ENCODE data around the gene FAAH. TPM values are rescaled to one million over a fixed set of nuclear protein-coding genes. Genes with fewer than 3 reads are reported as not detected.
A peak's percentile ranks its signal among the peaks of the same experiment; 100 is the strongest.

FAAH gene
- total RNA-seq, 4 donors from 2014 or later = 107 to 230 (median 152) TPM

DNA sequence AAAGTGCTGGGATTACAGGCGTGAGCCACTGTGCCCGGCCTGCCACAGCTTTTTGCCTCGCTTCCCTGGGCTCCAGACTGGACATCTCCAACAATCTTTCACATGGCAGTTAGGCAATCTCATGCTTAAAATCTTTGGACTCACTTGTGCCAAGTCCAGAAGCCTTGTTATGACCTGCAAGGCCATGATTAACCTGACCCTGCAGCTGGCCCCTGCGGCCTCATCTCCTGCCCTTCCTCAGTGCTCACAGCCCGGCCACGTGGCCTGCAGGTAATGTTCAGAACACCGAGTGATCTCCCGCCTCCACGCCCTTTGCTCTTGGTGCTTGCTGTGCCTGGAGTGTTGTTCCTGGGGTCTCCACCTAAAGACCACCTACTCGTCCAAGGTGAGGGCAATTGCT, 24.9 kb downstream of the FAAH start:
- DNase-seq = peak in 1 of 3 donors; percentile 46
- Histone ChIP-seq H3K4me1 (no peaks in the 10 kb centered on the region), H3K4me3 (no peak overlapping the region), H3K27ac (no peak overlapping the region), H3K9me3 (no peaks in the 10 kb centered on the region), H3K36me3 (peaks cover 0 to 4% (median 0%) of the 10 kb centered on the region in 3 donors), H3K27me3 (no peaks in the 10 kb centered on the region)
- TF ChIP-seq, protein P1, sequence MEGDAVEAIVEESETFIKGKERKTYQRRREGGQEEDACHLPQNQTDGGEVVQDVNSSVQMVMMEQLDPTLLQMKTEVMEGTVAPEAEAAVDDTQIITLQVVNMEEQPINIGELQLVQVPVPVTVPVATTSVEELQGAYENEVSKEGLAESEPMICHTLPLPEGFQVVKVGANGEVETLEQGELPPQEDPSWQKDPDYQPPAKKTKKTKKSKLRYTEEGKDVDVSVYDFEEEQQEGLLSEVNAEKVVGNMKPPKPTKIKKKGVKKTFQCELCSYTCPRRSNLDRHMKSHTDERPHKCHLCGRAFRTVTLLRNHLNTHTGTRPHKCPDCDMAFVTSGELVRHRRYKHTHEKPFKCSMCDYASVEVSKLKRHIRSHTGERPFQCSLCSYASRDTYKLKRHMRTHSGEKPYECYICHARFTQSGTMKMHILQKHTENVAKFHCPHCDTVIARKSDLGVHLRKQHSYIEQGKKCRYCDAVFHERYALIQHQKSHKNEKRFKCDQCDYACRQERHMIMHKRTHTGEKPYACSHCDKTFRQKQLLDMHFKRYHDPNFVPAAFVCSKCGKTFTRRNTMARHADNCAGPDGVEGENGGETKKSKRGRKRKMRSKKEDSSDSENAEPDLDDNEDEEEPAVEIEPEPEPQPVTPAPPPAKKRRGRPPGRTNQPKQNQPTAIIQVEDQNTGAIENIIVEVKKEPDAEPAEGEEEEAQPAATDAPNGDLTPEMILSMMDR (IDR thresholded peaks at IDR 0.05) = no peak
- TF ChIP-seq POLR2A (IDR thresholded peaks at IDR 0.05) = no peak

DNA sequence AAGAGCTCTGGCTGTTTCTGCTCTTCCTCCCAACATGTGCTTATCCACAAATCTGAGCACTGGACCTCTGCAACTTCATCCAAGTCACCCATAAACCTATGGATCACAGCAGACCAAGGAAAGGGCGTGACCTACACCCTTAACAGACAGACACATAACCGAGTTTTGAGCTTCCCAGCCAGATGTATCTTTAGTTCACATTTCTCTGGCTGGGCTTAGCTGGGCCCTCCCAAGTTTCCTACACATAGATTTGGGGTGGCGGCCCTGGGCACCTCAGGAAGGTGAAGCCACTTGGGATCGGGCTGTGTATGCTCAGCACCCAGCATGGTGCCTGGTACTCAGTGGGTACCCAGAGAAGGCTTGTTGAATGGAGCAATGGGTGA, 26.4 kb downstream of the FAAH start:
- DNase-seq = no peak
- Histone ChIP-seq H3K27me3 (no peaks in the 10 kb centered on the region), H3K9me3 (no peaks in the 10 kb centered on the region), H3K27ac (no peak overlapping the region), H3K4me3 (no peak overlapping the region), H3K36me3 (no peaks in the 10 kb centered on the region), H3K4me1 (no peaks in the 10 kb centered on the region)
- TF ChIP-seq POLR2A (IDR thresholded peaks at IDR 0.05) = no peak
- TF ChIP-seq, protein P1 (IDR thresholded peaks at IDR 0.05) = no peak

DNA sequence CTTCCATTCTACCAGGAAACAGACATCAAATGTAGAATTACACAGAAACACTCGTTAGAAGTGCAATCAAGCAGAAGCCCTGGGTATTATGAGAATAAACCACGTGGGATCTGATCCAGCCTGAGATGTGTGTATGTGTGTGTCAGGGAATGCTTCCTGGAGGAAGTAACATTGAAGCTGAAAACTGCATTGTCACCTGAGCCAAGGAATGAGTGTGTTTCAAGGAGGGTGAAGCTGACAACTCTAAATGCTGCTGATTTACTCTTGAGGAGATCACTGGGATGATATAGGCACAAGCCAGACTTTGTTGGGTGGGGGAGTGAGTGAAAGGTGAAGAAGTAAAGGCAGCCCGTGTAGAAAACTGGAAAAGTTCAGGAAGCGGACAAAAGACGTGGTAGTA, 27.6 kb downstream of the FAAH start:
- TF ChIP-seq, protein P1 (IDR thresholded peaks at IDR 0.05) = no peak
- TF ChIP-seq POLR2A (IDR thresholded peaks at IDR 0.05) = no peak
- Histone ChIP-seq H3K4me3 (no peak overlapping the region), H3K27ac (no peak overlapping the region), H3K27me3 (no peaks in the 10 kb centered on the region), H3K9me3 (no peaks in the 10 kb centered on the region), H3K36me3 (no peaks in the 10 kb centered on the region), H3K4me1 (no peaks in the 10 kb centered on the region)
- no peak for DNase-seq

DNA sequence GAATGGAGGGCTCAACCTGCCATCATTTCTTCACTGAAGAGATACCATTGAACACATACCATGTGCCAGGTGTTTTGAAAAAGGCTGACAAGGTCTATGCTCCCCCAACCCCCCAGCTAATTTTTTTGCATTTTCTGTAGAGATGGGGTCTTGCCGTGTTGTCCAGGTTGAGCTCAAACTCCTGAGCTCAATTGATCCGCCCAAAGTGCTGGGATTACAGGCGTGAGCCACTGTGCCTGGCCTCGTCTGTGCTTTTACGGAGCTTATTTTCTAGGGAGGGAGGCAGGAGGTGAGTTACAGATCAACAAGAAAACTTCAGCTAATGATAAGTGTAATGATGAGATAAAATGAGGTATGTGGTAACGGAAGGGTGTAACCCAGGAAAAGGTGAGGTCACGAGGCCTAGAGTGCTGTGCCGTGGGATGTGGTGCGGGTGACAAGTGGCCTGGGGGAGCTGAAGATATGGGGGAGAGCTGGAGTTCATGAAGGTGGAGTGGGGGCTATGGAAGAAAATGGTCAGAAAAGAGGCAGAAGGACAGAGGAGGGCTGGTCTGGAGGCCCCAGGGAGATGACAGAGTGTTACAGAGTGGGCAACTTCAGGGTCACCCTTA, 28.2 kb downstream of the FAAH start:
- no peak for DNase-seq
- Histone ChIP-seq H3K9me3 (no peaks in the 10 kb centered on the region), H3K27me3 (no peaks in the 10 kb centered on the region), H3K4me3 (no peak overlapping the region), H3K27ac (no peak overlapping the region), H3K36me3 (no peaks in the 10 kb centered on the region), H3K4me1 (no peaks in the 10 kb centered on the region)
- TF ChIP-seq, protein P1 (IDR thresholded peaks at IDR 0.05) = no peak
- no peak for TF ChIP-seq POLR2A (IDR thresholded peaks at IDR 0.05)

DNA sequence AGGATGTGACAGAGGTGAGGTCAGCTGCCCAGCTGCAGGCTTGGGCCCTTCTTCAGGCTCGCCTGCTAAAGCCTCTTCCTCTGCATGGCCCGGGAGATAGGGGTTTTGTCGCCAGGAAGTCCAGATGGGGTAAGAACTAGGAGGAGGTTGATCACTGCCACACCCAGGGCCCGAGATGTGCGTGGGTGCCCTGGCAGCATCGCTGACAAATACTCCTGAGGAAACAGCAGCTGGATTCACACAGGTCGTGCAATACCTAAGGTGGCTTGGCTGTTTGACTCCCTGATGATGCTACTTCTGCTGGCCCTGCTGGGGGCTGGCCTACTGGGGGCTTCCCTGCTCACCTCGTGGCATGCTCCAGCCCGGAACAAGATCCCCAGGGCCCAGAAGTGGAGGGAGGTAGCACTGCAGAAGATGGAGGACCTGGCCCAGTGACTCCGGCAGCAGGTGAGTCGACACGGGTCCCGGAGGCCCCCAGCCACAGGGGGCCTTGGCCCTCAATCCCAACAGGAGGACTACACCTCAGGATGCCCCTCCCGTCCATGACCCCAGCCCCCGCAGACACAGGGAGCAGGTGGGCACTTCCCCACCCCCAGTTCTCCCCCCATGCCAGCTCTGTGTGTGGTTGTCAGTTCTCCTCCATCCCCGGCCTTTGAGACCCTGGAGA, 29.6 kb downstream of the FAAH start:
- Histone ChIP-seq H3K9me3 (no peaks in the 10 kb centered on the region), H3K27ac (no peak overlapping the region), H3K27me3 (no peaks in the 10 kb centered on the region), H3K36me3 (no peaks in the 10 kb centered on the region), H3K4me1 (no peaks in the 10 kb centered on the region), H3K4me3 (no peak overlapping the region)
- no peak for TF ChIP-seq POLR2A (IDR thresholded peaks at IDR 0.05)
- TF ChIP-seq, protein P1 (IDR thresholded peaks at IDR 0.05) = no peak
- DNase-seq = no peak

All from Peyer's patch (tissue), 4 donors.